Measurements from ENCODE around the gene ROS1. TPM values are rescaled to one million over a fixed set of nuclear protein-coding genes. Genes with fewer than 3 reads are reported as not detected.
A peak's percentile ranks its signal among the peaks of the same experiment; 100 is the strongest.
"Not testable (repeated sequence)": the region's sequence is repeated elsewhere in the genome, so short reads cannot be mapped to it uniquely, and the experiment has no call there.

Gene ROS1
- total RNA-seq, 1 donor from 2014 or later = 2.7 TPM

DNA sequence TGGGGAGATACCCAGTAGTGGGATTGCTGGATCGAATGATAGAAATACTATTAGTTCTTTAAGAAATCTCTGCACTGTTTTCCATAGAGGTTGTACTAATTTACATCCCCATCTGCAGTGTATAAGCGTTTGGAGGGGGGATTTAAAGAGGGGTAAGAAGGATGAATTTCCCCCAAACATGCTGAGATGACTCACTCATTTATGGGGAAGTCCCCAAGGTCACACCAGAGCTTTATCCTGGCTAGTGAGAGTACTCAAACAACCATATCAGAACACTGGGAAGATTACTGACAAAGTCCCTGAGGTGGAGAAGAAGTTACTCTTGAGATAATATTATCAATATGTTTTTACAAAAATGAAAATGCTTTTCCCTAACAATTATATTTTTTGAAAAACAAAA, 44.0 kb downstream of the ROS1 start:
- DNase-seq (ENCODE audit: low read depth) = no peak

DNA sequence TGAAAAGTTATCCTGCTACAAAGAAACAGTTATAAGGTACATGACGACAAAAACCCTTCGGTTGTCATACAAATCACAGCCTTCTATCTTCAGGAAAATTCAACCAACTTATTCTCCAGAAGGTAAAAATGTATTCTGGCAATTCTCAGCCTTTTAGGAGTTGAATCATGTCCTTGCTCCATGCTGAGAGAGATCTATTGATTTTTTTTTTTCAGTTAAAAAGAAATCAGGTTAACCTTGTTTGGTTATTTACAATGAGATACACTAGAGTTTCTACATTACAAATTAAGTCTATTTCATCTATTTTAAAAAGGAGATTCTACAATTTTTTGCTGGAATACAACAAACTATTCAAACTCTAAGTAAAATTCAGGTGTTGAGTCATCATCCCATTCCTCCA, 45.4 kb downstream of the ROS1 start:
- no peak for DNase-seq (ENCODE audit: low read depth)

DNA sequence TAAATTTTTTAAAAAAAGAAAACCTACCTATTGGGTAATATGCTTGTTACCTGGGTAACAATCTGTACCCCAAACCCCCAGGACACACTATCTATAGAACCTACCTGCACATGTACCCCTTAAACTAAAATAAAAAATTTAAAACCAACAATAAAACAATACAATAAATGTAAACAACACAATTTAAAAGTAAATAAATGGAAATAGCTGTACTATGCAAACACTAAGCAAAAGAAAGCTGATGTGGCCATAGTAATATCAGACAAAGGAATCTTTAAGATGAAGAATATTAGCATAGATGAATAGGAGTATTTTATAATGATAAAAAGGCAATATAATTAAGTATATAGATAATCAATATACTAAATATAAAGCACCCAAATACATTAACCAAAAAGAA, 50.3 kb downstream of the ROS1 start:
- no peak for DNase-seq (ENCODE audit: low read depth)

DNA sequence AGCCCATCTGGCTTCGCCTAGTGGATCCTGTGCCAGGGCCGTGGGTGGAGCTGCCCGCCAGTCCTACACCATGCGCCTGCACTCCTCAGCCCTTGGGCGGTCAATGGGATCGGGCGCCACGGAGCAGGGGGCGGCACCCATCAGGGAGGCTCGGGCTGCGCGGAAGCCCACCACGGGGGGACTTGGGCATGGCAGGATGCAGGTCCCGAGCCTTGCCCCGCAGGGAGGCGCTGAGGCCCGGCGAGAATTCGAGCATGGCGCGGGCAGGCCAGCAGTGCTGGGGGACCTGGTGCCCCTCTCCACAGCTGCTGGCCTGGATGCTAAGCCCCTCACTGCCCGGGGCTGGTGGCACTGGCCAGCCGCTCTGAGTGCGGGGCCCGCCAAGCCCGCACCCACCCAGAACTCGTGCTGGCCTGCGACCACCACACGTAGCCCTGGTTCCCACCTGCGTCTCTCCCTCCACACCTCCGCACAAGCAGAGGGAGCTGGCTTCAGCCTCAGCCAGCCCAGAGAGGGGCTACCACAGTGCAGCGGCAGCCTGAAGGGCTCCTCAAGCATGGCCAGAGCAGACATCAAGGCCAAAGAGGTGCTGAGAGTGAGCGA, 52.4 kb downstream of the ROS1 start:
- DNase-seq (ENCODE audit: low read depth) = no peak

DNA sequence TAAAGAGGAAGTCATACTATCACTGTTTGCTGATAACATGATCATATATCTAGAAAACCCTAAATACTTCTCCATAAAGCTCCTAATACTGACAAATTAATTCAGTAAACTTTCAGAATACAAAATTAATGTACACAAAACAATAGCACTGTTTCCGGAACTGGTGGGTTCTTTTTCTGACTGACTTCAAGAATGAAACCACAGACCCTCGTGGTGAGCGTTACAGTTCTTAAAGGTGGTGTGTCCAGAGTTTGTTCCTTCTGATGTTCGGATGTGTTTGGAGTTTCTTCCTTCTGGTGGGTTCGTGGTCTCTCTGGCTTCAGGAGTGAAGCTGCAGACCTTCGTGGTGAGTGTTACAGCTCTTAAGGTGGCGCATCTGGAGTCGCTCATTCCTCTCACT, 53.5 kb downstream of the ROS1 start:
- not testable (repeated sequence) for DNase-seq (ENCODE audit: low read depth)

DNA sequence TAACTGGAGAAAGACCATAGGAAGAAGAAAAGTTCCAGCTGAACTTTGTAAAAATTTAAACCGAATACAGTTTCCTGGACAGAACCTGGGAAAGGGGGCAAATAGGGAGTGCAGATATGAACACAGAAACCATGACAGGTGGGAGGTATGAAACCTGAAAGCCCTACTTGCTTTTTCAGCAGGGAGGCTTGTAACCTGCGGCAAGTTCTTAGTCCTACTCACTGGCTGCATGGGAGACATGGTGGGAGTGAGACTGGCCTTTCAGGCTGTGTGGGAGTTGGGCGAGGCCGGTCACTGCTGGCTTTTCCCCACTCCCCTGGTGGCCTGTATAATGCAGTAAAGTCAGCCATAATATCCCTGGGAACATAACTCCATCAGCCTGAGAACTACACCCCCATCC, 54.2 kb downstream of the ROS1 start:
- no peak for DNase-seq (ENCODE audit: low read depth)

DNA sequence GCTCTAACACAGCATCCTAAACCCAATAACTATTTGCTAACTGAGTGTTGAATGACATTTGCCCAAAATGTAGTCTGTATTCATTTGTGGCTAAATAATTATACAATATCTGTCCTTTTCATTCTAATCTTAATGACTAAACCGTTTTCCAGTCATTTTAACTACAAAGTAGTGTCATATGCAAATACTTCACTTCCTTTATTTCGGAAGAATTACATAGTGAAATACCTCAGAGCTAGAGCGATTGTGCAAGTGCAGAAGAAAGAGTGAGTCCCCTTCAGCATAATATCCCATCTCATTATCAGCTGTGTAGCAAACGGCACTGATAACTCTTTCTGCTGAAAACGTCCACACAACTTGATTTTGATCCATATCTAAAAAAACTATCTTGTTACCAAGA, 66.2 kb downstream of the ROS1 start:
- no peak for DNase-seq (ENCODE audit: low read depth)

DNA sequence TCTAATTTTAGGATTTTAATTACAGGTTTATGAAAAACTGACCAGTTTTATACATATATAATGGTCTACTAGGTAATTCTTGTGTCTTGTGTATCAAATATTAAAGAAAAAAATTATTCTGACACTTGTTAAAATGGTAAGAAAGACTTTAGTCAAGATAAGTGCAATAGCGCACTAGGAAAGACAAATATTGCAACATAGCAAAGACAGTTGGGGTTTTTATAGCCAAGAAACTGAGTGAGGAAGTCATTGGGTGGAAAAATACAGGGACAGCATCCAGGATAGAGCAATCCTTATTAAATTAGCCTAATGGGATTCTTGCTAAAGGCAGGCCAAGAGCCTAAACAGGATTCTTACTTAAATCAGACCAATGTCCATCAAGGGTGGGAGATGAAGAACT, 71.1 kb downstream of the ROS1 start:
- DNase-seq (ENCODE audit: low read depth) = no peak

DNA sequence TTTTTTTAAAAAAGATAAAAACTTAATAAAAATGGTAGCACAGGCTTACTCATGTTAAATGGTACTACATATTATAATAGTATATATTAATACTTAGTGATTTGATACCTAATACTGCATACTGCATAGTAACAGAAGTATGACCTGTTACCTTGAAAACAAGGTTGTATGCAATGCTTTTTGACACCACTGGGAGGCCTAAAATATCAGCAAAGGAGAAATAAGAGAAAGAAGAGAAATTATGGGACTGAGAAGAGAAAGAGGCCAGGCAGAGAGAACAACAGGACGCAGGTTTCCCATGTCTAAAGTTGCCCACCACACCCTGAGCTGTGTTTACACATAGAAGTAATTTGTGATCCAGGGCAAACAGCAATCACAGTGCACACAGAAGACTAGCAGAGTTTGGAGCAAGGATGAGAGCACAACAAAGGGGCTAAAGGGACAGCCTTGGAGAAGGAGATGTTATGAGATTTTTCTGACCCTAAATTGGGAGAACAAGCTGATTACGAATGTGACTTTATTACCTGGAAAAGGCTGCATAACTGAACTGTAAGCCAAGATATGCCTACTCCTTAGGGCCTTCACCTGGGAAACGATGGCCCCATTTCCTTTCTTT, 73.2 kb downstream of the ROS1 start:
- peak; percentile 28 for DNase-seq (ENCODE audit: low read depth)

DNA sequence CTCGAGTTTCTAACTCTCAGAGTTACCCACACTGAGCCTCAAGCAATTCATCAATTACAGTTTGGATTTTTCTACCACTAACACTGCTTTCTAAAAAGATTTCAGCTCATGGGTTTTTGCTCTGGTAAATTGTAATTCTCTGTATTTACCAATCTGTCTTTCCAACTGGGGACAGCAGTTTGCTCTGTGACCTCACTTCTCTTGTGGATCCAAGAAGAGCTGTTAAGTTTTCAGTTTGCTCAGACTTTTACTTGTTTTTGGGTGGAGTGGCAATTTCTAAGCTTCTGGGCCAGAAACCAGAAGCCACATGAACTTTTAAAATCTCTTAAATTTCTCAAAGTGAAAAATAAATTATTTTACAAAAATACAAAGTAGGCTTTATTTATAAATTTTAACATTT, 74.2 kb downstream of the ROS1 start:
- no peak for DNase-seq (ENCODE audit: low read depth)

DNA sequence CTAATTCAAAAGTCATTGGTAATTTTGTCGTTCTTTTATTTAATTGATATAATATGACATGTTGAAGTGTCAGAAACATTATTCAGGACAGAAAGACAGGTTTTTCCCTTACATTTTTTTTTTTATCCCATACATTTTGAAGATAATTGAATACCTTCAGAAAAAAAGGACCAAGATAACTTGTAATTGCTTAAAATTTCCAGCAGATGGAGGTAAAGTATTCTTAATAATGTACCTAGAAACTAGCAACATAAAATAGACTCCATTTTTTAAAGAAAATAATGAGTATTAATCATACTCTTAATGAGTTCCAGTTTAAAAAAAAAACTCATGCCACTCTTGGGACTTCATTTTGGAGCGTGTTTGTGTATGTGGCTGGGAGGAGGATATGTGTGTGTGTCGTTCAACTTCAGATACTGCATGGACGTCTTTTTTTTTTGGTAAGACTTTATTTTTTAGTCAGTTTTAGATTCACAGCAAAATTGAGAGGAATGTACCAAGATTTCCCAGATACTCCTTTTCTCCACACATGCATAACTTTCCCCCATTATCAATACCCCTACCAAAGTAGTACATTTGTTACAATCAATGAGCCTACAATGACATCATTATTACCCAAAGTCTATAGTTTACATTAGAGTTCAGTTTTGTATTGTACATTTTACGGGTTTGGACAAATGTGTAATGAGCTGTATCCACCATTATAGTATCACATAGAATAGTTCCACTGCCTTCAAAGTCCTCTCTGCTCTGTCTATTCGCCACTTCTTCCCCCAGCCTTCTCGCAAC, 79.4 kb downstream of the ROS1 start:
- DNase-seq (ENCODE audit: low read depth) = peak; percentile 52

DNA sequence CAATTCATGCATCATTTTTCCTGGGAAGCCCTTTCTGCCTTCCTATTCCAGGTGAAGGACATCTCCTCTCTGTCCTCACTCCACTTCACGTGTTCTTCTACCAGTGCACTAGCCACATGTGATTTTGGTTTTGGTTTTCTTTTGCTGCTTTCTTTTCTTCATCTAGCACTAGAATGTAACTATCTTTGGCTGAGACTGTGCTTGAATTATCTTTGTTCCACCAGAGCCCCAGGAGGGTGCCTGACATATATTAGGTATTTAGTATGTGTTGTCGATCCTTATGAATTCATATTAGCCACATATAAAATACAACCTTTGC, 80.5 kb downstream of the ROS1 start:
- no peak for DNase-seq (ENCODE audit: low read depth)

DNA sequence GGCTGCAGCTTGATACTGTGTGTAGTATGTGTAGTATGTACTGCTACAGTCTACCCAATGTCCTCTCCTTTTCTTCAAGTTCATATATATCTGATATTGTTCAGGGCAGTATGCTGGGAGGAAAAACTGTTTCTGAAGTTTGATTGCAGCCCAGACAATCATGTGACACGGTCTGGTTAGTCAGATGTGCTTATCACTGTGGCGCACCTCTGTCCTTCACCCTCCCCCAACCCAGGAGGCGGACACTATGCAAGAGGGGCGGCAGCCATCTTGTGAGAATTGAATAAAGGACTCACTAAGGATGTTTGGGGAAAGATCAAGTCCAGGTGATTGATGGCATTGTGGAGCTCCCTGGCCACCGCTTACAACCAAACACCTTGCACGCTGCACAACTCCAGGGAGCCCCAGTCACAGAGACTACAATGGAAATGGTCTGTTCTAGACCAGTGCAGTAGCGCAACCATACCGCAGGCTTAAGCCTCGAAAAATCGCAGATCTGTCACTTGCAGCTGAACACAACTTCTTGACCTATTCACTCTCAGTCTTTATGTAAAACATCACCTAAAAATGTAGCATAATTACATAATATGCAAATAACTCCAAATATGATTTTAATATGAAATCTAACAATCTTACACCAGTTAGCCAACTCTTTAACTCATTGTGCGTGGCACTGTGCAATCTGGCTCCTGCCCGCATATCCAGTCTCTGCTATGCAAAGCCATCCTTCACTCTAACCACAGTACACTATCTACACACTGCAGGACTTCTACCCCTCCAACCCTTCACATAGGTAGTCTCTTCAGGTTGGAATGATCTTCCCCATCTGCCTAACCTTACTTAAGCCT, 81.1 kb downstream of the ROS1 start:
- no peak for DNase-seq (ENCODE audit: low read depth)

DNA sequence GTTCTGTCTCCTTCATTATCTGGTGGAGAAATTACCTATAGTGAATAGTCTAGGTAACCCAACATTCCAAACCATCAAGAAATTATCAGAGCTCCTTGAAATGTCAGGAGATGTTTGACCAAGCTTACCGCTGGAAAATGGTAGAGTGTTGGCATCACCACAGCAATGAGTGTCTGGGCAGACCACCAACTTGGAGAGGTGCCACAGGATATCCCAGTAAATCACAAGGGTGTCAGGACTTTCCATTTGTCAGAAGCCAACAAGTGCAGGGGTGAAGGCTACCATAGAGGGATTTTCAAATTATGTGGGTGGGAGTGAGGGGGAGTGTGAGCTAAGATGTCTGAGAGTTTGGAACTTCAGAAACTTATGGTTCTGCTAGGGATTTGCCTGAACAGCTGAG, 87.2 kb downstream of the ROS1 start:
- no peak for DNase-seq (ENCODE audit: low read depth)

DNA sequence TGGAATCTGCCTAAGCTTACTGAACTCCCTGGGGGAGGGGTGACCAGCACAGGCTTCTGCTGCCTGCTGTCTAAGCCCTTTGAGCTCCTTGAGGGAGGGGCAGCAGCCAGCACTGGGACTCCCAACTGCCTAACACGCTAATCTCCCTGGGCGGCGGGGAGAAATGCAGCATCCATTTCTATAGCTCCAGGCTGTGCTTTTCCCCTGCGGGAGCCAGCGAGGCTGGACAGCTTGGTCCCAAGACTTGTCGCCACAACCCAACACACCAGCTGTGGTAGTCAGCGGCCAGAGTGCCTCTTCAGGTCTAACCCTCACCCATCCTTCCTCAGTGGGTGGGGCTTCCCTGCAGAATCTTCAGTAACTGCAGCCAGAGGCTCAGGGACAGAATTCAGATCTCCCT, 95.8 kb downstream of the ROS1 start:
- DNase-seq (ENCODE audit: low read depth) = no peak

DNA sequence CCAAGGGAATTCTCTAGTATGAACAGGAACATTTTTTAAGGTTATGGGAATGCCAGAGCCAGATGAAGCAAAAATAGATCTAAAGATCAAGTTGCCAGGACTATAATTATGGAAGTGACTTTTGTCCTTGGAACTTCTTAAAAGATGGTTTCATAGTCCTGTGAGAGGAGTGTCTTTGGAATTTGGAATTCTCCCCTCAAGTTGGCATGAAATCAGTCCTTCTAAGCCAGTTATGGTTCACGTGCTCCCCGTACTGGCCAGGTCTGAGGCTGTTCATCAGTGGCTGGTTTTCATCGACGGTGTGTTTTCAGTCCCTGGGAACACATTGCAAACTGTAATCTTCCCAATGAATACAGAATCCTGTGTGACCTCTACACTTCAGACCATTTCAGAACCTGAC, 97.2 kb downstream of the ROS1 start:
- no peak for DNase-seq (ENCODE audit: low read depth)

DNA sequence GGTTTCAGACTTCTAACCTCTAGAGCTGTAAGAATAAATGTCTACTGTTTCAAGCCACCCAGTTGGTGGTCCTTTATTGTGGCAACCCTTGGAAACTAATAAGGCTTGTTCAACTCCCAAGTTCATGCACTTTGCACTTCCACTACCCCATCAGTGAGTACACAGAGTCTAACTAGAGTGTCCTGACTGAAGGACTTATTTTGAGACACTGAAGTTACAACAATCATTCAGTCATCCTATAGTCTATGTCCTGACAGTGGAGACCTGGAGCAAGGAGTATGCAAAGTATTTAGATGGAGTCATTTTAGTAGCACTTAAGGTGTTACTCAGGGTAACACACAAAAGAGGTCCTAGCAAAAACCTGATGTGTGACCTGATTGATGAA, 97.7 kb downstream of the ROS1 start:
- no peak for DNase-seq (ENCODE audit: low read depth)

DNA sequence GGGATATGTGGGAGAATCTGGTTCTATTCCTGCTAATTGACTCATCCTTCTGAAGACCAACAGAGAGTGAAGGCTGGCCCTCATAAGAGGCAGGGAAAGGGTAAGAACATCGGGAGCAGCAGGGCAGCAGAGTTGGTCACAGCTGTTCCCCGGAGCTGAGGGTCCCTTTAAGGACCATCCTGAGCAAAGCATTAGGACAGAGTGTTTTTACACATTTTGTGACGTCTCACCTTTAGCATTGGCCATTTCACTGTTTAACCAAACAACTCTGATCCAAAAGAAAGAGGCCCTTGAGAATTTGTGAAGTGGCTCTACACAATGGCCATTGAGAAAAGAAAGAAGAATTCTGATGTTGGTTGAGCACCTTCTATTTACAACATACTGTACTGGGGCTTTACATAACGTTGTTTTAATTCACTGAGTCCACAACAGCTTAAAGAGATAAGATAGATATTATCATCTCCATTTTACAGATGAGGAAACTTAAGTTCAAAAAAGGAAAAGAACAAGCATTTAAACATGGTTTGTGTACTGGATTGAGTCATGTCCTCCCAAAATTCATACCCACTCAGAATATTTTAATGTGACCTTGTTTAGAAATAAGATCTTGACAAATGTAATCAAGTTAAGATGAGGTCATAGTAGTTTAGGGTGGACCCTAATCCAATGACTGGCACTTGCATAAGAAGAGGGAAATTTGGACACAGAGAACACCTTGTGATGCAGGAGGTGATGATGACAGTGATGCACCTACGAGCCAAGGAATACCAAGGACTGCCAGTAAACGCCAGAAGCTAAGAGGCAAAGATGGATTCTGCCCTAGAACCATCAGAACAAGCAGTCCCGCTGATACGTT, 98.4 kb downstream of the ROS1 start:
- DNase-seq (ENCODE audit: low read depth) = no peak

DNA sequence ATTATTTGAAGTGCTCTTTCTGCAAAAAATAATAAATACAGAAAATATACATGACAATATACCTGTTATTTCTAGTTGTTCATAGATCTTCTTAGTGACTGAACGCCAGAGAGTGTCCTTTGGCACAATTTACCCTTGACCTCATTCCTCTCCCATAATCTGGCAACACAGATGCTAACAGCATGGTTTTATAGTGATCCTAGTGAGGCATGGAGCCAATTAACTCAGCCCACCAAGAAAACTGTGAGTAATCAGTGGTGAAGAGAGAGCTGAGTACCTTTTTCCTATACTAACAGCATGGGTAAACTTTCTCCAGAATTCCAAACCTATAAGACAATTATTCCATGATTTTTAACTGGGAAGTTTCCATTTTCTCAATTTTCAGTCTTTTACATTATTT, 99.3 kb downstream of the ROS1 start:
- no peak for DNase-seq (ENCODE audit: low read depth)

DNA sequence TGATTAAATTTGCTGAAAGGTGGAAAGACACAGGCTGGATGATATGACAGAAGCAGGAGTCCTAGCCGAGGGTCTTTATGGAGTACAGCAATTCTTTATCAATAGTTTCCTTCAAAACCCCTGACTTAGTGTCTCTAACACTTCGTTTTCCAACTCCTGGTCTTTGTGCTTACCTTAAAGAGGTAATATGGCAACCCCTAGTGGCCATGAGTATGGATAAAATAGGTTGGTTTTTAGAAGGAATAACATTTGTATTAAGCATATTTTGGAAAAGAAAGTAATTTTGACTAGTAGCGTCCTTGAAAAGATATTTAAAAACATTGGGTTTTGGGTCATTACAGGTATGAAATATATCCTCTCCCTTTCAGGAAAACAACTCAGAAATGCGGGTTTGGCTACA, 108.5 kb downstream of the ROS1 start:
- peak; percentile 11 for DNase-seq (ENCODE audit: low read depth)

DNA sequence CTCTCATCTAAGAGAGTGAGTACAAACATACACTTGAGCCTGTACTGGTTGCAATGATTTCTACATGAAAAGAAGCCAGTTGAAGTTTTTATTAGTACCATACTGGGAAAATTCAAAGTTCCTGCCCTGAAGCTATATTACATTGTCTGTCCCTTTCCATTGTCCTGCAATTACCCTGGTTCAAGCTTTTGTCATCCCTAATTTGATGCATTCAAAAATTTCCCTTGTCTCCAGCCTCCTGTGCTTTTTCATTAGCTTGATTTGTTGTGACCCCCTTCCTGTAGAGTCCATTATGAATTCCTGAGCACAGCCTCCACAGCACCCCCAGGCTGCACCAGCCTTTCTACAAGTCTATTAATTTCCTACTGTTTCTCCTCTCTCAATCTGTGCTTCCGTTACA, 114.0 kb downstream of the ROS1 start:
- no peak for DNase-seq (ENCODE audit: low read depth)

DNA sequence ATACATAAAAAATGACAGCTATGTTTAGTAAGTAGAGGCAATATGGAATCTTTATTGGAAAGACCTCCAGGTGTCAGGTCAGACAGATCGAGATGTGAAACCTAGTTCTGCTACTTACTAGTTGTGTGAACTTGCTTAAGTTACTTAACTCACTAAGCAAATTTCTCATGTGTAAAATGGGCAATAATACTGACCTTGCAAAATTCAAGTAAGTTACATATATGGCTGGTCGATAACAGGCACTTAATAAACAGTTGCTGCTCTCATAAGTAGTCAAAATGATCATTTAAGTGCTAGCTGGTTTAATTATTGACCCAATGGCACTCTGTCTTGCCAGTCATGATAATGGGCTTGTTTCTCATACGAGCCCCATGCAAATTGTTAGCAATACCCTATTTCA, 114.4 kb downstream of the ROS1 start:
- no peak for DNase-seq (ENCODE audit: low read depth)

All from renal cortical epithelial cell (primary cell).